HG03039 (cell line): ENCODE data around the gene LRRC74A.

Source experiments
- ATAC-seq: cut with Tn5 transposase; IDR thresholded peaks from one replicate; pipeline ENCODE4 v1.9.1; 2021; ENCODE audit warnings: mild to moderate bottlenecking, moderate library complexity; ENCODE audit not compliant: unreplicated experiment

The LRRC74A gene

DNA sequence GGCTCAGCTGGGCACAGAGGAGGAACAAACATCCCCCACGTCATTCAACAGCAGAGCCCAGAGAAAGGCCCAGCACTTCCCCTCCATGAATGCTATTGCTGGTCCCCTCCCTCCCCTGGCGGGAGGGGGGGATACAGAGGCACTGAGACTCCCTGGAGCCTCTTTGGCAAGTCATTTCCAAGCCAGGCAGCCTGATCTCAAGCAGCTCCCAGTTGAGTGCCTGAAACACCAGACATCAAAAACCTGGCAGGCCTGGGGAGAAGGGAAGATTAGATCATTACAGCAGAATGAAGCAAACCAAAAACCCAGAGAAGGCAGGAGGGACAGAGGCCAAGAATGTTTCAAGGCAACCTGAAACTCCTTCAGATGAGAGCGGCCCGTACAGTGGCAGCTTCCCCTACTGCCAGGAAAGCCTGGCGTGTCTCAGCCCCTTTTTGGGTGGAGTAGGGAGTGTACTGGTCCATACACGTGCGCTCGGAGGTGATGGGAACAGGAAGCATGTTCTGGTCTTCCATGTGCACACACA, 92.1 kb downstream of the LRRC74A start:
- ATAC-seq = no peak

DNA sequence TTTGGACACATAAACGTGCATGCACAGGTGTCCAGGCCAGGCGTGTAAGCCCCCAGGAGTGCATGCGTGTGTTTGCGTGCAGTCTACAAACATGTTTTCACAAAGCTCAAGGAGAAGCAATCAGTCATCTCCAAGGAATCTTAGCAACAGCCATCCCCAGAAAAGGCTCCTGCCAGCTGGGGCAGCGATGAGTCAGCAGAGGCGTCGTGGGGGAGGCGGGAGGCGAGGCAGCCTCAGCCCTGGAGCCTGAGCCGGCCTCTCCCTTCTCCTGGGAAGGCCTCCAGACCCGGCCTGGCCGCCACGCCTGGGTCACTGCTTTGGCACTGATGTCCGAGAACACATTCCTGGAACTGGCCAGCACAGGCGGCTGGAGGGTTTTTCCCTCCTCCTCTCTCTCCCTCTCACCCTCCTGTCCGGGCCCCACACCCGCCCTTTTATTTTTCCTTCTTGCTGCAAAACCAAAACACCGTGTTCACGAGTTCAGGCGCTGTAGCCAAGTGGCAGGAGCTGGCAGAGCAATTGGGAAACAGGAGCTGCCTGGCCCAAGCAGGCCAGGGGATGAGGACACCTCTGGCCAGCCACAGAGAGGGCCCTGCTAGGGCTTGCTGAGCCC, 92.7 kb downstream of the LRRC74A start:
- no peak for ATAC-seq
